Sigmoid colon (tissue), 4 donors: ENCODE measurements around the gene CTRB1.

ENCODE experiments used
- EP300 ChIP-seq, 4 donors: sonication (generic); formaldehyde crosslinking; IDR thresholded peaks; one replicate each; pipeline ENCODE4 v1.6.1; 2017; ENCODE audit warnings: antibody characterized with exemption in 4 of 4
- TF ChIP-seq, protein P1 (sequence below), 4 experiments: fragments of 450-650 bp in 3 of 4; fragments of 200-600 bp in 1 of 4; IDR thresholded peaks; one replicate each; pipeline ENCODE4 v1.5.1; 2016 to 2019; ENCODE audit warnings: antibody characterized with exemption in 4 of 4, mild to moderate bottlenecking in 3 of 4, moderate library complexity in 2 of 4

DNA sequence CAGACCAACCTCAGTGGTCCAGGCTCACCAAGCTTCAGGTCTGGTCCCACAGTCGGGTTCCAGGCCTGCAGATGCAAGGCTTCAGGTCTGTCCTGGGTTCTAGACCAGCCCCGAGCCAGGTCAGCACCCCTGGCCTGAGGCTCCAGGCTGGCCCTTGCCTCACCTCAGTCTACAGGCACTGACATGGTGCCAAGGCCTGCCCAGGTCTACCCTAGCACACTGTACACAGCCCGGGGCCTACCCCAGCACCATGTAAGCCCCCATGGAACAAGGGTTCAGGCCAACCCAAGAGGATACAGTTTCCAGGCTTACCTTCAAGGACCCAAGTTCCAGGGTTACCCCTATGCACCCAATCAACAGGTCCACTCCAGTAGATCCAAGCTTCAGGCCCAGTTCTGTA, 43.7 kb upstream of the CTRB1 start:
- no peak for TF ChIP-seq EP300 (IDR thresholded peaks at IDR 0.05)
- TF ChIP-seq, protein P1, sequence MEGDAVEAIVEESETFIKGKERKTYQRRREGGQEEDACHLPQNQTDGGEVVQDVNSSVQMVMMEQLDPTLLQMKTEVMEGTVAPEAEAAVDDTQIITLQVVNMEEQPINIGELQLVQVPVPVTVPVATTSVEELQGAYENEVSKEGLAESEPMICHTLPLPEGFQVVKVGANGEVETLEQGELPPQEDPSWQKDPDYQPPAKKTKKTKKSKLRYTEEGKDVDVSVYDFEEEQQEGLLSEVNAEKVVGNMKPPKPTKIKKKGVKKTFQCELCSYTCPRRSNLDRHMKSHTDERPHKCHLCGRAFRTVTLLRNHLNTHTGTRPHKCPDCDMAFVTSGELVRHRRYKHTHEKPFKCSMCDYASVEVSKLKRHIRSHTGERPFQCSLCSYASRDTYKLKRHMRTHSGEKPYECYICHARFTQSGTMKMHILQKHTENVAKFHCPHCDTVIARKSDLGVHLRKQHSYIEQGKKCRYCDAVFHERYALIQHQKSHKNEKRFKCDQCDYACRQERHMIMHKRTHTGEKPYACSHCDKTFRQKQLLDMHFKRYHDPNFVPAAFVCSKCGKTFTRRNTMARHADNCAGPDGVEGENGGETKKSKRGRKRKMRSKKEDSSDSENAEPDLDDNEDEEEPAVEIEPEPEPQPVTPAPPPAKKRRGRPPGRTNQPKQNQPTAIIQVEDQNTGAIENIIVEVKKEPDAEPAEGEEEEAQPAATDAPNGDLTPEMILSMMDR (IDR thresholded peaks at IDR 0.05): no peak
